A673 (cell line): Measurements from ENCODE around the gene LHFPL5.

Experiments
- EZH2 ChIP-seq: fragments of 200-600 bp; sonication (generic); IDR thresholded peaks from 2 replicates; pipeline ENCODE4 v1.6.1; 2017; ENCODE audit warnings: borderline replicate concordance, low read depth, mild to moderate bottlenecking, mixed read lengths, antibody characterized with exemption, low read length; ENCODE audit not compliant: poor library complexity, severe bottlenecking
- TF ChIP-seq, protein P1 (sequence below): fragments of 300-800, 200-600 bp; sonication (generic); conservative IDR thresholded peaks from 2 replicates; pipeline ENCODE4 v1.5.1; 2017; ENCODE audit warnings: low read depth, mild to moderate bottlenecking, antibody characterized with exemption, low read length, moderate library complexity, mixed read lengths

DNA sequence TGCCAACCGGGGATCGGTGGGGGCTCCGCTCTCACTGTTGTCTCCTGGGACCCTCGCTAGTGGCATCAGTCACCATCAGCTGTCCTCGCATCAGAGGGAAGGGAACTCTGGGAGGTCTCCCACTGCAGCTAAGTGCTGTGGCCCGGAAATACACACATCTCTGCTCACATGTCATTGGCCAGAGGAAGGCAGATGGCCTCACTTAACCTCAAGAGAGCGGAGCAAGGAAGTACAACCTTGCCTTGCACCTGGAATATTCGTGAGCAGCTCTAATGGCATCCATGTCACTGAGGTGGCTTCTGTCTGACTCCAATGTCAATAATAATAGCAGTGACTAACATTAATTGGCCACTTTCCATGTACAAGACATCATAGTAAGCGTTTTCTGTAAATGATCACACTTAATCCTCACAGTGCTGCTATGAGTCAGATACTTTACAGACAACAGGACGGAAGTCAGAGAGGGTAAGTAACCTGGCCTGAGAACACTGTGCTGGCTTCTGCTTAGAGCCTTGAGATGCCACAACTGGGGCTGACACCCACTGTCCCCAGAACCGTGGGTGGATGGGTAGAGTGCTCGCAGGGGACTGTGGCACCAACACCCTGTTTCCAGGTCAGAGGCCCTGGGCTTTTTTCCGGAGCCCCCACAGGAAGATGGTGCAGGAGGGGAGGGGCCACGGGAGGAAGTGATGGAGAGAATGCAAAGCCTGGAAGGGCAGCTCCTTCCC lies 6.0 kb downstream of the LHFPL5 start:
- TF ChIP-seq, protein P1, sequence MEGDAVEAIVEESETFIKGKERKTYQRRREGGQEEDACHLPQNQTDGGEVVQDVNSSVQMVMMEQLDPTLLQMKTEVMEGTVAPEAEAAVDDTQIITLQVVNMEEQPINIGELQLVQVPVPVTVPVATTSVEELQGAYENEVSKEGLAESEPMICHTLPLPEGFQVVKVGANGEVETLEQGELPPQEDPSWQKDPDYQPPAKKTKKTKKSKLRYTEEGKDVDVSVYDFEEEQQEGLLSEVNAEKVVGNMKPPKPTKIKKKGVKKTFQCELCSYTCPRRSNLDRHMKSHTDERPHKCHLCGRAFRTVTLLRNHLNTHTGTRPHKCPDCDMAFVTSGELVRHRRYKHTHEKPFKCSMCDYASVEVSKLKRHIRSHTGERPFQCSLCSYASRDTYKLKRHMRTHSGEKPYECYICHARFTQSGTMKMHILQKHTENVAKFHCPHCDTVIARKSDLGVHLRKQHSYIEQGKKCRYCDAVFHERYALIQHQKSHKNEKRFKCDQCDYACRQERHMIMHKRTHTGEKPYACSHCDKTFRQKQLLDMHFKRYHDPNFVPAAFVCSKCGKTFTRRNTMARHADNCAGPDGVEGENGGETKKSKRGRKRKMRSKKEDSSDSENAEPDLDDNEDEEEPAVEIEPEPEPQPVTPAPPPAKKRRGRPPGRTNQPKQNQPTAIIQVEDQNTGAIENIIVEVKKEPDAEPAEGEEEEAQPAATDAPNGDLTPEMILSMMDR = no peak
- TF ChIP-seq EZH2 = no peak
